LNCAP (cell line): Measurements from ENCODE around the gene PCSK5.

Source experiments
- TF ChIP-seq, protein P1 (sequence below): fragments of 450-650 bp; IDR thresholded peaks from 2 replicates; pipeline ENCODE4 v1.5.1; 2017; ENCODE audit warnings: mild to moderate bottlenecking

PCSK5 gene

GRCh38 chr9:75997206-75997605 is 106.7 kb downstream of the PCSK5 start:
- TF ChIP-seq, protein P1, sequence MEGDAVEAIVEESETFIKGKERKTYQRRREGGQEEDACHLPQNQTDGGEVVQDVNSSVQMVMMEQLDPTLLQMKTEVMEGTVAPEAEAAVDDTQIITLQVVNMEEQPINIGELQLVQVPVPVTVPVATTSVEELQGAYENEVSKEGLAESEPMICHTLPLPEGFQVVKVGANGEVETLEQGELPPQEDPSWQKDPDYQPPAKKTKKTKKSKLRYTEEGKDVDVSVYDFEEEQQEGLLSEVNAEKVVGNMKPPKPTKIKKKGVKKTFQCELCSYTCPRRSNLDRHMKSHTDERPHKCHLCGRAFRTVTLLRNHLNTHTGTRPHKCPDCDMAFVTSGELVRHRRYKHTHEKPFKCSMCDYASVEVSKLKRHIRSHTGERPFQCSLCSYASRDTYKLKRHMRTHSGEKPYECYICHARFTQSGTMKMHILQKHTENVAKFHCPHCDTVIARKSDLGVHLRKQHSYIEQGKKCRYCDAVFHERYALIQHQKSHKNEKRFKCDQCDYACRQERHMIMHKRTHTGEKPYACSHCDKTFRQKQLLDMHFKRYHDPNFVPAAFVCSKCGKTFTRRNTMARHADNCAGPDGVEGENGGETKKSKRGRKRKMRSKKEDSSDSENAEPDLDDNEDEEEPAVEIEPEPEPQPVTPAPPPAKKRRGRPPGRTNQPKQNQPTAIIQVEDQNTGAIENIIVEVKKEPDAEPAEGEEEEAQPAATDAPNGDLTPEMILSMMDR, result no peak

- TF ChIP-seq, protein P1, result no peak
Observed at GRCh38 chr9:75998096-75998780, 107.8 kb downstream of the PCSK5 start.

DNA sequence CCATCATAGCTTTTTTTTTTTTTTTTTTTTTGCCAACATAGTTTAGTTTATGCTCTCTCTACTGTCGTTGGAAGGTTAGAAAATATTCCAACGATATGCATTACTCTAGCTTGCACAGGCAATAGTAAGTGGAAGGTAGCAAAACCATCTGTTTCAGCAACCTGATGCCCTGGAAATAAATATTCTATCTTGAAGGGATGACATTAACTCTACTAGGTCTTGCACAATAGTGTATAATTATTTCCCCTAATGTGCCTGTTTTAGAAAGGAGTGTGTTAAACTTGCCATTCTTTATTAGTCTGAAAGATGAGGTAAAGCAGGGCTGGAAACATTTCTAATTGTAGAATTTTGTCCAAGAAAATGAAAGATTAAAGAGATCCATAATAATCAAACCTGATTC is 111.0 kb downstream of the PCSK5 start:
- TF ChIP-seq, protein P1, result no peak

DNA sequence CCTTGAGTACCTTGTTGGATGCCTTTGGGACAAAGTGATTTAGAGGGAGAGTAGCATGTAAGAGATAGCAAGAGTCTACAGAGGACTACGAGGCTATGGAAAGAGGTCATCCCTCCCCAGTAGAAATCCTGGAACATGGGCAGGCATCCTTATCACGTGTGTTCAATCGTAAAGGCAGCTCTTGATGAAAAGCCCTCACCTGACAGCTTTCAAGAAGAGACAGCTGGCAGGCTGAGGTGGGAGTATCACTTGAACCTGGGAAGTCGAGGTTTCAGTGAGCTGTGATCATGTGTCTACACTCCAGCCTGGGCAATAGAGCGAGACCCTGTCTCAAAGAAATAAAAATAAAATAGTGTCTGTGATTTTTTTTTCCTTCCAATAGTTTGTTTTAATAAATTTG is 112.6 kb downstream of the PCSK5 start:
- TF ChIP-seq, protein P1, result no peak

DNA sequence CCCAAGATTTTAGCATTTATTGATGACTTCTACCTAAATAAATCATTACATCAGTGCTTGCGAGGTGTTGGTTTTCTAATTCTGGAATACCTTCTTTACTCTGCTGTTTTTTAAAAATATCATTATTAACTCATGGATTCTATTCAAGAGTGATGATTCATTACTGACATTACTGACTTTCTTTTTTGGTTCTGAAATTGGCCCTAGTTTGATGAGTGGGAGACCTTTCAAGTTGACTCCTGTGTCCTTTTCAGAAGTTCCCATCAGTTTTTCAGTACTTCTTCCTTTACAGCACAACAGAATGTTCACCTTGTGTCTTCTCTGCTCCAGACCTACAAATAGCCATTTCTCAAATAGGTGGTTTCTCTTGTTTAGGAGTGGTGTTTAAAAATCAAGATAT is 114.1 kb downstream of the PCSK5 start:
- TF ChIP-seq, protein P1, result no peak

- TF ChIP-seq, protein P1, result no peak
Observed at GRCh38 chr9:76007935-76008334, 117.5 kb downstream of the PCSK5 start.

DNA sequence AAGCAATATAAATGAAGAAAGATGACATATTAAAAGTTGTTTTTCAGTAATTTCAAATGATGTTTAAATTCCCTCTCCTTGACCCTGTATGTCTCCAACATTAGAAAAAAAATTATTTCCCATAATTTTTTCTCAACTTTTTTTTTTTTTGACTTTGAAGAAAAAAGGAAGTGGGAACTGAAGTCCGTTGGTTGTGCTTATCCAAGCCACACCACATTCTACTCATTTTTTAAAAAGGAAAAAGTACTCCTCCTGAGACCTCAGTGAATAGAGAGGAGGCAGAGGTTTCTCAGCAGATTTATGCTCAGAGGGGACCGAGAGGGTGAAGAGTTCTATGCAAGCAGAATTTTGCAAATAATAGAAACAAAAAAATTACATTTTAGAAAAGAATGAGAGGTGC is 123.3 kb downstream of the PCSK5 start:
- TF ChIP-seq, protein P1, result no peak

- TF ChIP-seq, protein P1, result no peak
Observed at GRCh38 chr9:76018235-76018634, 127.8 kb downstream of the PCSK5 start.
